AG09309 (cell line): ENCODE measurements around the gene IL10.

Experiments
- DNase-seq: peaks from one replicate; pipeline ENCODE4 v3.0.0-alpha.2; 2010; ENCODE audit warnings: low read depth
- H3K4me3 ChIP-seq: 2 replicates; pipeline ENCODE4 v1.5.1; 2011; ENCODE audit warnings: mild to moderate bottlenecking, low read depth, low read length, moderate library complexity; ENCODE audit not compliant: control insufficient read depth
- TF ChIP-seq, protein P1 (sequence below): IDR thresholded peaks from 2 replicates; pipeline ENCODE4 v1.5.1; 2011; ENCODE audit warnings: mild to moderate bottlenecking, low read depth, low read length, inconsistent platforms; ENCODE audit not compliant: insufficient read depth, control insufficient read depth; ENCODE audit errors: missing control alignments

Gene IL10

GRCh38 chr1:206808615-206809014 lies 36.3 kb upstream of the IL10 start:
- DNase-seq: no peak
- H3K4me3 ChIP-seq: no peak overlapping the region
- TF ChIP-seq, protein P1, sequence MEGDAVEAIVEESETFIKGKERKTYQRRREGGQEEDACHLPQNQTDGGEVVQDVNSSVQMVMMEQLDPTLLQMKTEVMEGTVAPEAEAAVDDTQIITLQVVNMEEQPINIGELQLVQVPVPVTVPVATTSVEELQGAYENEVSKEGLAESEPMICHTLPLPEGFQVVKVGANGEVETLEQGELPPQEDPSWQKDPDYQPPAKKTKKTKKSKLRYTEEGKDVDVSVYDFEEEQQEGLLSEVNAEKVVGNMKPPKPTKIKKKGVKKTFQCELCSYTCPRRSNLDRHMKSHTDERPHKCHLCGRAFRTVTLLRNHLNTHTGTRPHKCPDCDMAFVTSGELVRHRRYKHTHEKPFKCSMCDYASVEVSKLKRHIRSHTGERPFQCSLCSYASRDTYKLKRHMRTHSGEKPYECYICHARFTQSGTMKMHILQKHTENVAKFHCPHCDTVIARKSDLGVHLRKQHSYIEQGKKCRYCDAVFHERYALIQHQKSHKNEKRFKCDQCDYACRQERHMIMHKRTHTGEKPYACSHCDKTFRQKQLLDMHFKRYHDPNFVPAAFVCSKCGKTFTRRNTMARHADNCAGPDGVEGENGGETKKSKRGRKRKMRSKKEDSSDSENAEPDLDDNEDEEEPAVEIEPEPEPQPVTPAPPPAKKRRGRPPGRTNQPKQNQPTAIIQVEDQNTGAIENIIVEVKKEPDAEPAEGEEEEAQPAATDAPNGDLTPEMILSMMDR: peak; percentile 51

- no peak for DNase-seq
- H3K4me3 ChIP-seq: no peak overlapping the region
- TF ChIP-seq, protein P1: no peak
These were observed 33.1 kb upstream of the IL10 start for GRCh38 chr1:206805357-206805756.

DNA sequence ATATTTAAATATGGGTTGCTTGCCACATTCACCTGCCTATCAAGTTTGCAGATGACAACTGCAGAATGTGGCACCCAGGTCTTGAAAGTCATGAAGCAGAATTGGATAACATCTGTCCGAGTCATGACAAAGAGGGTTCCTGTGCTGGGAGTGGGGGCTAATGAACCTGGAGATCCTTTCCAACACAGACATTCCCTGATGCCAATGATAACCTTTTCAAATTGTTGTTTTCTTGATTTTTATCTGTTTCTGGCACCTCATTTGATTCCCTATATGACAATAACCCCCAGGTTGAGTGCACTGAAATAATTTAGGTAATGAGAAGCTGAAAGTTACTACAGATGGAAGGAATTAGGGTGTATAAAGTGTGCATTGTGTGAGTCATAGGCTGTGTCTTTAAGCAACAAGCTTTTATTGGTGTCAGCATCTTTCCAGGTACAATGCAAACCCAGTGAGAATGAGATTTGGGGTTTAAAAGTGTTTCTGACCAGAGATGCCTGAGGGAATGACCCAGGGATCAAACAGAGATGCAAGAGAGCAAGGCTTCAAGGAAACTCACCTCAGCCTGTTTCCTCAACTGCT lies 32.0 kb upstream of the IL10 start:
- no peak for DNase-seq
- TF ChIP-seq, protein P1: no peak
- no peak overlapping the region for H3K4me3 ChIP-seq

- TF ChIP-seq, protein P1: no peak
- no peak overlapping the region for H3K4me3 ChIP-seq
- DNase-seq: no peak
These were observed 31.0 kb upstream of the IL10 start for GRCh38 chr1:206803221-206803730.

DNA sequence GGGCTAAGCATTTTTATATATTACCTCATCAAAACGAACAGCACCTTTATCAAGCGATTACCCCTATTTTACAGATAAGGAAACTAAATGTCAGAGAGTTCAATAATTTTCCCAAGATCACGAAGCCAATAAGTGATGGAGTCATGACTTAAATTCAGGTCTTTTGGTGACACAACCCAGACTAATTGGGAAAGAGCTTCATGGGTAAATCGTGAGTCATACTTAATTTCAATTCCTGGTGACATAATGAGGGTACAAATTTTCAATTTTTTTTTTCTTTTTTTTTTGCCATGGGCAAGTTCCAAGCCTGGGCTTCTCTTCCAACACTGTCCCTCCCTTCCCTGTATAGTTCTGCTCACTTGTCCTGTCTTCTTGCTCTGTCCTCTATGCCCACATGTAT lies 30.1 kb upstream of the IL10 start:
- TF ChIP-seq, protein P1: no peak
- no peak overlapping the region for H3K4me3 ChIP-seq
- no peak for DNase-seq

DNA sequence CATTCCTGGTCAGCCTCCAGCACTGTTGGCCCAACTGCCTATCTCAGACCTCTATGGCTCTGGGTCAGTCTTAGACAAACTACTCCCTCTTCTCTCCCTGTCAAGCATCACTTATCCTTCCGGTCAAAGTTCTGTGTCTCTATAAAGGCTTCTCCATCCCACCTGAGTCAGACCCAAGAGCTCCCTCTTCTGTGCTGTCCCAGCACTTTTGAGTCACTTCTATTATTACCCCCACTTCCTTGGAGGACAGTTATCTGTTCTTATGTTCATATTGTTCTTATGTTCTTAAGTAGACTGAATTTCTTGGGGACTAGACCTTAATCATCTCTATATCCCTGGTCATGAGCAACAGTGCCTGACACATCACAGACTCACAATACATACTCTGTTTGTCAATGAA lies 29.2 kb upstream of the IL10 start:
- no peak for DNase-seq
- H3K4me3 ChIP-seq: no peak overlapping the region
- TF ChIP-seq, protein P1: no peak
